RWPE2 (cell line): Measurements from ENCODE around the gene SLC44A5.

Experiments used
- ATAC-seq: fragments of 200-7000 bp; cut with Tn5 transposase; 3 replicates; pipeline ENCODE4 v1.9.1; 2021; ENCODE audit warnings: low read depth
- DNase-seq: peaks from one replicate; pipeline ENCODE4 v3.0.0-alpha.2; 2020; ENCODE audit warnings: low spot score
- H3K27ac ChIP-seq: fragments of 450-650 bp; 2 replicates; pipeline ENCODE4 v1.5.1; 2017; ENCODE audit warnings: mild to moderate bottlenecking; ENCODE audit not compliant: poor library complexity, severe bottlenecking
- H3K27me3 ChIP-seq: fragments of 250-450 bp; sonication (Bioruptor Pico); 2 replicates; pipeline ENCODE4 v1.5.1; 2021; ENCODE audit warnings: mild to moderate bottlenecking, moderate library complexity; ENCODE audit not compliant: insufficient read depth, poor library complexity, severe bottlenecking
- H3K36me3 ChIP-seq: fragments of 250-450 bp; sonication (Bioruptor Pico); 2 replicates; pipeline ENCODE4 v1.5.1; 2020; ENCODE audit warnings: low read depth, mild to moderate bottlenecking, moderate library complexity
- H3K4me1 ChIP-seq: fragments of 250-450 bp; sonication (Bioruptor Pico); 2 replicates; pipeline ENCODE4 v1.5.1; 2021; ENCODE audit warnings: mild to moderate bottlenecking, moderate library complexity; ENCODE audit not compliant: insufficient read depth, poor library complexity, severe bottlenecking
- H3K4me3 ChIP-seq: fragments of 250-450 bp; sonication (Bioruptor Pico); 2 replicates; pipeline ENCODE4 v1.5.1; 2021; ENCODE audit warnings: mild to moderate bottlenecking, moderate library complexity; ENCODE audit not compliant: severe bottlenecking
- H3K9me3 ChIP-seq: fragments of 250-450 bp; sonication (Bioruptor Pico); 2 replicates; pipeline ENCODE4 v1.5.1; 2021; ENCODE audit warnings: mild to moderate bottlenecking, moderate library complexity; ENCODE audit not compliant: severe bottlenecking
- TF ChIP-seq, protein P1 (sequence below): fragments of 450-650 bp; IDR thresholded peaks from one replicate; pipeline ENCODE4 v1.5.1; 2017; ENCODE audit warnings: mild to moderate bottlenecking, moderate library complexity; ENCODE audit not compliant: poor library complexity, severe bottlenecking

Gene SLC44A5

GRCh38 chr1:75589637-75590036 is 21.3 kb downstream of the SLC44A5 start:
- no peak for DNase-seq
- H3K9me3 ChIP-seq = no peaks in the 10 kb centered on the region
- H3K4me1 ChIP-seq = no peaks in the 10 kb centered on the region
- no peaks in the 10 kb centered on the region for H3K36me3 ChIP-seq
- no peak overlapping the region for H3K27ac ChIP-seq
- TF ChIP-seq, protein P1, sequence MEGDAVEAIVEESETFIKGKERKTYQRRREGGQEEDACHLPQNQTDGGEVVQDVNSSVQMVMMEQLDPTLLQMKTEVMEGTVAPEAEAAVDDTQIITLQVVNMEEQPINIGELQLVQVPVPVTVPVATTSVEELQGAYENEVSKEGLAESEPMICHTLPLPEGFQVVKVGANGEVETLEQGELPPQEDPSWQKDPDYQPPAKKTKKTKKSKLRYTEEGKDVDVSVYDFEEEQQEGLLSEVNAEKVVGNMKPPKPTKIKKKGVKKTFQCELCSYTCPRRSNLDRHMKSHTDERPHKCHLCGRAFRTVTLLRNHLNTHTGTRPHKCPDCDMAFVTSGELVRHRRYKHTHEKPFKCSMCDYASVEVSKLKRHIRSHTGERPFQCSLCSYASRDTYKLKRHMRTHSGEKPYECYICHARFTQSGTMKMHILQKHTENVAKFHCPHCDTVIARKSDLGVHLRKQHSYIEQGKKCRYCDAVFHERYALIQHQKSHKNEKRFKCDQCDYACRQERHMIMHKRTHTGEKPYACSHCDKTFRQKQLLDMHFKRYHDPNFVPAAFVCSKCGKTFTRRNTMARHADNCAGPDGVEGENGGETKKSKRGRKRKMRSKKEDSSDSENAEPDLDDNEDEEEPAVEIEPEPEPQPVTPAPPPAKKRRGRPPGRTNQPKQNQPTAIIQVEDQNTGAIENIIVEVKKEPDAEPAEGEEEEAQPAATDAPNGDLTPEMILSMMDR = no peak
- H3K27me3 ChIP-seq = no peaks in the 10 kb centered on the region
- no peak overlapping the region for H3K4me3 ChIP-seq
- ATAC-seq = no peak

DNA sequence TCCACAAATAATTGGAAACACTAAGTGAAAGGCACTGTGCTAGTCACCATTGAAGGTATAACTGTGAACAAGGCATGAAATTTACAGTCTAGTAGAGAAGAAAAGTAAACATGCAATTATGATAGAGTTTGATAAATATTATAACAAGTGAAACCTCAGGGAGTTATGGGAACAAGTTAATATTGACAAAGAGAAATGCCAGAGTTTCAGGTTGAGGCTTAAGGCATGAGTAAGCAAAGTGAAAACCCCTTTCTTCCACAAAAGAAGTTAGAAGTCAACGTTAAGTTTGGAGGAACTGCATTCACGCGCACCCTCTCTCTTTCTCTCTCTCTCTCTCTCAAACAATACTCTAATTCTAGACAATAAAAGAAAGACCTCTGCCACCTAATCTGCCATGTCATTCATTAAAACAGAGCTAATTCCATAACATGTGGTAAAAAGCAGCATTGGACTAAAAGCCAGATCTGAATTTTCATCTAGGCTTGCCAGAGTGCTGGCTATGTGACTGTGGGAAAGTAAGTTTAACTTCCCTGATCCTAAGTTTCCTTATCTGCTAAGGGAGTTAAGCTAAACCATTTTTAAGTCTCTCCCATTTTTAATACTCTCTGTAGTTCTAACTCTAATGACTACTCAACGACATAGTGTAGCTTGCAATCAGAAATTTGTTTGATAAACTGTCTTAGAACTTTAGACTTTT is 22.0 kb downstream of the SLC44A5 start:
- H3K4me1 ChIP-seq = no peaks in the 10 kb centered on the region
- H3K36me3 ChIP-seq = no peaks in the 10 kb centered on the region
- H3K27ac ChIP-seq = no peak overlapping the region
- H3K4me3 ChIP-seq = no peak overlapping the region
- ATAC-seq (no peak), DNase-seq (no peak)
- no peaks in the 10 kb centered on the region for H3K9me3 ChIP-seq
- TF ChIP-seq, protein P1 = no peak
- no peaks in the 10 kb centered on the region for H3K27me3 ChIP-seq

- no peak for ATAC-seq
- no peaks in the 10 kb centered on the region for H3K36me3 ChIP-seq
- DNase-seq = no peak
- H3K4me3 ChIP-seq = no peak overlapping the region
- no peaks in the 10 kb centered on the region for H3K27me3 ChIP-seq
- H3K4me1 ChIP-seq = no peaks in the 10 kb centered on the region
- TF ChIP-seq, protein P1 = no peak
- no peaks in the 10 kb centered on the region for H3K9me3 ChIP-seq
- H3K27ac ChIP-seq = no peak overlapping the region
These were observed 23.2 kb downstream of the SLC44A5 start for GRCh38 chr1:75587692-75588091.

DNA sequence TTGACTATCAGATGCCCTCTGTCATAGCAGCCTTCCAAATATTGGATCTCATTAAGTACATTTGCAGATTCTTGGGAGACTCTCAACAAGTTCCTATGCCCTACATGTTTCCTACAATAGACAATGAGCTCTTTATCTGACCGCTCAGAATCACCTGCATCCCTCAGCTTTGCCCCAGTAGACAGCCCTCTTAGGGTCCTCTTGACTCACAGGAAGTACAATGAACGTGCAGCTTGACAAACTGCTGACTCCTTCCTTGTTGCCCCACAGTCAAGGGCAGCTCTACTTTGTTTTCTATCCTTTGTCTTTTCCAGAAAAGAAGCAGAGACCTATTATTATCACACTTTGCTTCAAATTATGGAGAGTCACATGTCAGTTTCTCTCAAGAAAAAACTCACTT is 27.6 kb downstream of the SLC44A5 start:
- no peaks in the 10 kb centered on the region for H3K4me1 ChIP-seq
- TF ChIP-seq, protein P1 = no peak
- no peak for DNase-seq
- no peaks in the 10 kb centered on the region for H3K36me3 ChIP-seq
- ATAC-seq = no peak
- no peaks in the 10 kb centered on the region for H3K27me3 ChIP-seq
- H3K27ac ChIP-seq = no peak overlapping the region
- H3K4me3 ChIP-seq = no peak overlapping the region
- H3K9me3 ChIP-seq = no peaks in the 10 kb centered on the region

- no peak overlapping the region for H3K27ac ChIP-seq
- H3K36me3 ChIP-seq = no peaks in the 10 kb centered on the region
- no peaks in the 10 kb centered on the region for H3K4me1 ChIP-seq
- TF ChIP-seq, protein P1 = no peak
- no peaks in the 10 kb centered on the region for H3K9me3 ChIP-seq
- no peak overlapping the region for H3K4me3 ChIP-seq
- ATAC-seq (no peak), DNase-seq (no peak)
- no peaks in the 10 kb centered on the region for H3K27me3 ChIP-seq
These were observed 28.1 kb downstream of the SLC44A5 start for GRCh38 chr1:75582725-75583261.
